Peyer's patch (tissue), 4 donors: ENCODE data around the gene MRPL19. TPM values are rescaled to one million over a fixed set of nuclear protein-coding genes. Genes with fewer than 3 reads are reported as not detected.
A peak's percentile ranks its signal among the peaks of the same experiment; 100 is the strongest.

Experiments
- DNase-seq, 3 donors: peaks; one replicate each; pipeline ENCODE4 v3.0.0-alpha.2; 2017 to 2019
- H3K27ac ChIP-seq, 4 donors: fragments of 200-600 bp; sonication (generic); one replicate each; pipeline ENCODE4 v1.5.1; 2016 to 2019
- H3K27me3 ChIP-seq, 2 donors: fragments of 200-600 bp; sonication (generic); one replicate each; pipeline ENCODE4 v1.5.1; 2019
- H3K36me3 ChIP-seq, 3 donors: fragments of 200-600 bp; sonication (generic); one replicate each; pipeline ENCODE4 v1.5.1; 2016 to 2019
- H3K4me1 ChIP-seq, 4 donors: fragments of 200-600 bp; sonication (generic); one replicate each; pipeline ENCODE4 v1.5.1; 2016 to 2019
- H3K4me3 ChIP-seq, 4 donors: fragments of 200-600 bp; sonication (generic); 1 replicate in 3 of 4; 2 replicates in 1 of 4; pipeline ENCODE4 v1.5.1; 2016 to 2019; ENCODE audit warnings: mild to moderate bottlenecking in 1 of 4
- H3K9me3 ChIP-seq, 4 donors: fragments of 200-600 bp; sonication (generic); one replicate each; pipeline ENCODE4 v1.5.1; 2016 to 2019; ENCODE audit warnings: mild to moderate bottlenecking in 1 of 4
- POLR2A ChIP-seq, 2 donors: fragments of 450-650 bp; IDR thresholded peaks; one replicate each; pipeline ENCODE4 v1.5.1; 2017; ENCODE audit warnings: antibody characterized with exemption in 2 of 2, mild to moderate bottlenecking in 2 of 2, moderate library complexity in 2 of 2
- total RNA-seq, 4 donors: library from RNA; depleted of rRNA; stranded (reverse); fragments of >200 nt; gene quantifications; one replicate each; pipeline ENCODE4 v1.1.0, GENCODE V29; 2016
- TF ChIP-seq, protein P1 (sequence below), 6 experiments: fragments of 450-650 bp in 4 of 6; fragments of 200-600 bp in 2 of 6; sonication (generic) in 1 of 6; IDR thresholded peaks; one replicate each; pipeline ENCODE4 v1.5.1; 2017 to 2019; ENCODE audit warnings: antibody characterized with exemption in 6 of 6, mild to moderate bottlenecking in 3 of 6, moderate library complexity in 1 of 6

The MRPL19 gene
- total RNA-seq, 4 donors from 2014 or later, result 20.6 to 61.1 (median 26.8) TPM

DNA sequence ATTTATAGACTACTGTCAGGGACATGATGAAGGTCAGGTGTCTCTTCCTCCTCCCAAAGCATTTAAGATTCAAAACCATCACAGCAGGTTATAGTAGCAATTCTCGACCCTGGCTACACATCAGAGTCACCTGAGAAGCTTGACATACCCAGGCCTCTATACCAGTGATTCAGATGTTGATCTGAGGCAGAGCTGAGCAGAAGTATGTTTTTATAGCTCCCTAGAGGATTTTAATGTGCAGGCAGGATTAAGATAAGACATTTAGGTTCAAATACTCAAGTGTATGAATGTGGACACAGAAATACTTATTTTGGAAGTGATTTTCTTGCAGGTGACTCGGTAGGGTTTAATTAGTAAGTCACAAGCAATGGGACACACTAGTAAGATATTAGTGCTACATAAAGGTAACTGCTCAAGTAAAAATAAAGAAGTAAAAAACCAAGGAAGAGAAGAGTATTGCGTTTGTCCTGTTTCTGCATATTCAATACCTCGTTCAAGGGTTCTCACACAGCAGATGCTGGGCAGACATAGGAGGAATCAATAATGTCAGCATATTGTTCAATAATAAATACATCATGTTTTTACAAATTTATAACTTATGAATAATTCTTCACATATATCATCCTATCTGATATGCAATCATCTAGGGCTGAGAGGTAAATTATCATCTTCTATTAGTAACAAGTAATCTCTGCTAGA, 57.2 kb downstream of the MRPL19 start:
- no peak for DNase-seq
- Histone ChIP-seq H3K4me1 (no peaks in the 10 kb centered on the region), H3K27me3 (no peaks in the 10 kb centered on the region), H3K9me3 (no peaks in the 10 kb centered on the region), H3K27ac (no peak overlapping the region), H3K4me3 (no peak overlapping the region), H3K36me3 (peaks cover 0 to 38% (median 0%) of the 10 kb centered on the region in 3 donors)
- TF ChIP-seq, protein P1, sequence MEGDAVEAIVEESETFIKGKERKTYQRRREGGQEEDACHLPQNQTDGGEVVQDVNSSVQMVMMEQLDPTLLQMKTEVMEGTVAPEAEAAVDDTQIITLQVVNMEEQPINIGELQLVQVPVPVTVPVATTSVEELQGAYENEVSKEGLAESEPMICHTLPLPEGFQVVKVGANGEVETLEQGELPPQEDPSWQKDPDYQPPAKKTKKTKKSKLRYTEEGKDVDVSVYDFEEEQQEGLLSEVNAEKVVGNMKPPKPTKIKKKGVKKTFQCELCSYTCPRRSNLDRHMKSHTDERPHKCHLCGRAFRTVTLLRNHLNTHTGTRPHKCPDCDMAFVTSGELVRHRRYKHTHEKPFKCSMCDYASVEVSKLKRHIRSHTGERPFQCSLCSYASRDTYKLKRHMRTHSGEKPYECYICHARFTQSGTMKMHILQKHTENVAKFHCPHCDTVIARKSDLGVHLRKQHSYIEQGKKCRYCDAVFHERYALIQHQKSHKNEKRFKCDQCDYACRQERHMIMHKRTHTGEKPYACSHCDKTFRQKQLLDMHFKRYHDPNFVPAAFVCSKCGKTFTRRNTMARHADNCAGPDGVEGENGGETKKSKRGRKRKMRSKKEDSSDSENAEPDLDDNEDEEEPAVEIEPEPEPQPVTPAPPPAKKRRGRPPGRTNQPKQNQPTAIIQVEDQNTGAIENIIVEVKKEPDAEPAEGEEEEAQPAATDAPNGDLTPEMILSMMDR (IDR thresholded peaks at IDR 0.05), result no peak
- no peak for TF ChIP-seq POLR2A (IDR thresholded peaks at IDR 0.05)

DNA sequence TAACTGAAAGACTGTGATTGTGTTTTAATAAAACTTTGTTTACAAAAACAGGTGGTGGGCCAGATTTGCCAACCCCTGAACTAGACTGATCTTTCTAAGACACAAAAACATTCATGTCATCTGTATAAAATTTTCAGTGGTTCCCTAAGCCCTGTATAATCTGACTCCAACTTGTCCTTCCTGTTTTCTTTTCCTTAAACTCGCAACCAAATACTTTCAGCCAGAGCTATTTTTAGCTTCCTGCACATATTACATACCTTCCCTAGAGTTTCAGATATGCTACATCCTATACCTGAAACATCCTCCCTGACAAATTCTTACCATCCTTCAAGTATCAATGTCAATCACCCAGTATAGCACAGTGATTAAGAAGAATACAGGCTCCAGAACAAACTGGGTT, 59.3 kb downstream of the MRPL19 start:
- no peaks in the 10 kb centered on the region for H3K27me3 ChIP-seq
- TF ChIP-seq, protein P1 (IDR thresholded peaks at IDR 0.05), result no peak
- TF ChIP-seq POLR2A (IDR thresholded peaks at IDR 0.05), result no peak
- peaks cover 0 to 26% (median 0%) of the 10 kb centered on the region in 3 donors for H3K36me3 ChIP-seq
- H3K27ac ChIP-seq, result no peak overlapping the region
- no peaks in the 10 kb centered on the region for H3K9me3 ChIP-seq
- no peak for DNase-seq
- H3K4me3 ChIP-seq, result no peak overlapping the region
- H3K4me1 ChIP-seq, result peaks cover 0 to 9% (median 2%) of the 10 kb centered on the region in 4 donors

- no peaks in the 10 kb centered on the region for H3K9me3 ChIP-seq
- no peak overlapping the region for H3K27ac ChIP-seq
- DNase-seq, result no peak
- H3K4me1 ChIP-seq, result peaks cover 0 to 9% (median 2%) of the 10 kb centered on the region in 4 donors
- no peaks in the 10 kb centered on the region for H3K27me3 ChIP-seq
- H3K36me3 ChIP-seq, result peaks cover 0 to 18% (median 0%) of the 10 kb centered on the region in 3 donors
- no peak overlapping the region for H3K4me3 ChIP-seq
- TF ChIP-seq, protein P1 (IDR thresholded peaks at IDR 0.05), result no peak
- TF ChIP-seq POLR2A (IDR thresholded peaks at IDR 0.05), result no peak
Measured at GRCh38 chr2:75707901-75708300, 61.3 kb downstream of the MRPL19 start.

DNA sequence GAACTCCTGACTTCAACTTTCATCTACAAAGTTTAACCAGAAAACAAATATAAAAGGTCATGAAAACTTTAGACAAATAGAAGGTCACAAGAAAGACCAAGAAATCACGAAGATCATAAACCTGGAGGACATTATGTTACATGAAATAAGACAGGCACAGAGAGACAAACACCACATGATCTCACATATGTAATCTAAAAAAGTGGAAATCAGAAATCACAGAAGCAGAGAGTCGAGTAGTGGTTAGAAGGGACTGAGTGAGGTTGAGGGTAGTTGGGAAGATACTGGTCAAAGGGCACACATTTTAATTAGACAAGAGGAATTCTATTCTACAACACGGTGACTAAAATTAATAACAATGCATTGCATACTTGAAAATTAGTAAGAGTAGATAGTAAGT, 62.7 kb downstream of the MRPL19 start:
- H3K27me3 ChIP-seq, result no peaks in the 10 kb centered on the region
- no peak for DNase-seq
- peak overlapping the region in 2 of 4 donors; percentile 4 to 62 for H3K4me3 ChIP-seq
- peaks cover 0 to 10% (median 0%) of the 10 kb centered on the region in 3 donors for H3K36me3 ChIP-seq
- H3K4me1 ChIP-seq, result peaks cover 0 to 9% (median 2%) of the 10 kb centered on the region in 4 donors
- no peak for TF ChIP-seq POLR2A (IDR thresholded peaks at IDR 0.05)
- TF ChIP-seq, protein P1 (IDR thresholded peaks at IDR 0.05), result no peak
- no peaks in the 10 kb centered on the region for H3K9me3 ChIP-seq
- H3K27ac ChIP-seq, result no peak overlapping the region

- TF ChIP-seq, protein P1 (IDR thresholded peaks at IDR 0.05), result no peak
- Histone ChIP-seq H3K4me1 (peaks cover 0 to 9% (median 2%) of the 10 kb centered on the region in 4 donors), H3K36me3 (peaks cover 0 to under 1% (median 0%) of the 10 kb centered on the region in 3 donors), H3K9me3 (no peaks in the 10 kb centered on the region), H3K4me3 (peak overlapping the region; percentile 58 to 74 (median 62)), H3K27ac (peak overlapping the region; percentile 81 to 93 (median 83)), H3K27me3 (no peaks in the 10 kb centered on the region)
- no peak for DNase-seq
Measured at GRCh38 chr2:75710220-75710576, 63.6 kb downstream of the MRPL19 start.
